Glomerular visceral epithelial cell (primary cell): ENCODE data around the gene ANKDD1B.
"Not testable (repeated sequence)": the region's sequence is repeated elsewhere in the genome, so short reads cannot be mapped to it uniquely, and the experiment has no call there.

ENCODE experiments used
- DNase-seq: peaks from one replicate; pipeline ENCODE4 v3.0.0-alpha.2; 2016; ENCODE audit errors: extremely low spot score

The ANKDD1B gene

GRCh38 chr5:75660678-75661465, 49.6 kb downstream of the ANKDD1B start:
- DNase-seq: no peak

GRCh38 chr5:75662061-75662460, 50.8 kb downstream of the ANKDD1B start:
- no peak for DNase-seq

GRCh38 chr5:75663579-75664284, 52.5 kb downstream of the ANKDD1B start:
- DNase-seq: no peak

- DNase-seq: no peak
Measured at GRCh38 chr5:75664979-75665378, 53.7 kb downstream of the ANKDD1B start.

GRCh38 chr5:75666801-75667200, 55.5 kb downstream of the ANKDD1B start:
- DNase-seq: no peak

- DNase-seq: no peak
Measured at GRCh38 chr5:75667586-75667985, 56.3 kb downstream of the ANKDD1B start.

- DNase-seq: peak; percentile 15
Measured at GRCh38 chr5:75668445-75668844, 57.2 kb downstream of the ANKDD1B start.

- DNase-seq: peak; percentile 65
Measured at GRCh38 chr5:75668977-75669689, 57.9 kb downstream of the ANKDD1B start.

- DNase-seq: no peak
Measured at GRCh38 chr5:75670577-75670976, 59.3 kb downstream of the ANKDD1B start.

- no peak for DNase-seq
Measured at GRCh38 chr5:75671506-75671905, 60.3 kb downstream of the ANKDD1B start.

- DNase-seq: no peak
Measured at GRCh38 chr5:75672616-75673015, 61.4 kb downstream of the ANKDD1B start.

GRCh38 chr5:75675783-75676182, 64.5 kb downstream of the ANKDD1B start:
- no peak for DNase-seq

- DNase-seq: no peak
Measured at GRCh38 chr5:75677607-75678006, 66.4 kb downstream of the ANKDD1B start.

- DNase-seq: no peak
Measured at GRCh38 chr5:75678155-75678554, 66.9 kb downstream of the ANKDD1B start.

GRCh38 chr5:75681125-75681830, 70.0 kb downstream of the ANKDD1B start:
- peak; percentile 41 for DNase-seq

- DNase-seq: no peak
Measured at GRCh38 chr5:75685141-75685540, 73.9 kb downstream of the ANKDD1B start.

GRCh38 chr5:75686480-75686879, 75.2 kb downstream of the ANKDD1B start:
- no peak for DNase-seq

GRCh38 chr5:75690669-75691068, 79.4 kb downstream of the ANKDD1B start:
- DNase-seq: no peak

- DNase-seq: no peak
Measured at GRCh38 chr5:75694781-75695180, 83.5 kb downstream of the ANKDD1B start.

GRCh38 chr5:75695472-75696351, 84.5 kb downstream of the ANKDD1B start:
- DNase-seq: not testable (repeated sequence)

- no peak for DNase-seq
Measured at GRCh38 chr5:75701856-75702255, 90.6 kb downstream of the ANKDD1B start.
